ENCODE results near the gene MTUS2. TPM values are rescaled to one million over a fixed set of nuclear protein-coding genes. Genes with fewer than 3 reads are reported as not detected.

The MTUS2 gene
- total and polyA plus RNA-seq, 2 experiments from 2014 or later = 0.27 to 0.38 TPM

DNA sequence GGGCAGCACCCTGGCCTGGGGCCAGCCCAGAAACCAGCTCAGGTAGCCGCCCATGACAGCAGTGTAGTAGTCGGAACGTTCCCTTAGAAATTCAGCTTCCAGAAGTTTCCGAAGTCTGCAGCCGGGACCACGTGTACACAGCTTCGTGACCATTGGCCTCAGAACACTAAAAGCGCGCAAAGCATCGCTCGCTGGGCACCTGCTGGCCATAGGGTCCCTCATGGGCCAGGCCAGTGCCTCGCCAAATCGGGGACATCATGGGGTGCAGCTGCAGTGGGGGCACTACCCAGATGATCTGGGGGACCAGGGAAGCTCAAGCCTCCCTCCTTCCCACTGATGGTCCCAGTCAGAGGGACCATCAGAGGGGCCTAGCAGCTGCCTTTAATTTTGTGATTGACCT lies 384.5 kb downstream of the MTUS2 start (continued):
- TF ChIP-seq, protein P1, sequence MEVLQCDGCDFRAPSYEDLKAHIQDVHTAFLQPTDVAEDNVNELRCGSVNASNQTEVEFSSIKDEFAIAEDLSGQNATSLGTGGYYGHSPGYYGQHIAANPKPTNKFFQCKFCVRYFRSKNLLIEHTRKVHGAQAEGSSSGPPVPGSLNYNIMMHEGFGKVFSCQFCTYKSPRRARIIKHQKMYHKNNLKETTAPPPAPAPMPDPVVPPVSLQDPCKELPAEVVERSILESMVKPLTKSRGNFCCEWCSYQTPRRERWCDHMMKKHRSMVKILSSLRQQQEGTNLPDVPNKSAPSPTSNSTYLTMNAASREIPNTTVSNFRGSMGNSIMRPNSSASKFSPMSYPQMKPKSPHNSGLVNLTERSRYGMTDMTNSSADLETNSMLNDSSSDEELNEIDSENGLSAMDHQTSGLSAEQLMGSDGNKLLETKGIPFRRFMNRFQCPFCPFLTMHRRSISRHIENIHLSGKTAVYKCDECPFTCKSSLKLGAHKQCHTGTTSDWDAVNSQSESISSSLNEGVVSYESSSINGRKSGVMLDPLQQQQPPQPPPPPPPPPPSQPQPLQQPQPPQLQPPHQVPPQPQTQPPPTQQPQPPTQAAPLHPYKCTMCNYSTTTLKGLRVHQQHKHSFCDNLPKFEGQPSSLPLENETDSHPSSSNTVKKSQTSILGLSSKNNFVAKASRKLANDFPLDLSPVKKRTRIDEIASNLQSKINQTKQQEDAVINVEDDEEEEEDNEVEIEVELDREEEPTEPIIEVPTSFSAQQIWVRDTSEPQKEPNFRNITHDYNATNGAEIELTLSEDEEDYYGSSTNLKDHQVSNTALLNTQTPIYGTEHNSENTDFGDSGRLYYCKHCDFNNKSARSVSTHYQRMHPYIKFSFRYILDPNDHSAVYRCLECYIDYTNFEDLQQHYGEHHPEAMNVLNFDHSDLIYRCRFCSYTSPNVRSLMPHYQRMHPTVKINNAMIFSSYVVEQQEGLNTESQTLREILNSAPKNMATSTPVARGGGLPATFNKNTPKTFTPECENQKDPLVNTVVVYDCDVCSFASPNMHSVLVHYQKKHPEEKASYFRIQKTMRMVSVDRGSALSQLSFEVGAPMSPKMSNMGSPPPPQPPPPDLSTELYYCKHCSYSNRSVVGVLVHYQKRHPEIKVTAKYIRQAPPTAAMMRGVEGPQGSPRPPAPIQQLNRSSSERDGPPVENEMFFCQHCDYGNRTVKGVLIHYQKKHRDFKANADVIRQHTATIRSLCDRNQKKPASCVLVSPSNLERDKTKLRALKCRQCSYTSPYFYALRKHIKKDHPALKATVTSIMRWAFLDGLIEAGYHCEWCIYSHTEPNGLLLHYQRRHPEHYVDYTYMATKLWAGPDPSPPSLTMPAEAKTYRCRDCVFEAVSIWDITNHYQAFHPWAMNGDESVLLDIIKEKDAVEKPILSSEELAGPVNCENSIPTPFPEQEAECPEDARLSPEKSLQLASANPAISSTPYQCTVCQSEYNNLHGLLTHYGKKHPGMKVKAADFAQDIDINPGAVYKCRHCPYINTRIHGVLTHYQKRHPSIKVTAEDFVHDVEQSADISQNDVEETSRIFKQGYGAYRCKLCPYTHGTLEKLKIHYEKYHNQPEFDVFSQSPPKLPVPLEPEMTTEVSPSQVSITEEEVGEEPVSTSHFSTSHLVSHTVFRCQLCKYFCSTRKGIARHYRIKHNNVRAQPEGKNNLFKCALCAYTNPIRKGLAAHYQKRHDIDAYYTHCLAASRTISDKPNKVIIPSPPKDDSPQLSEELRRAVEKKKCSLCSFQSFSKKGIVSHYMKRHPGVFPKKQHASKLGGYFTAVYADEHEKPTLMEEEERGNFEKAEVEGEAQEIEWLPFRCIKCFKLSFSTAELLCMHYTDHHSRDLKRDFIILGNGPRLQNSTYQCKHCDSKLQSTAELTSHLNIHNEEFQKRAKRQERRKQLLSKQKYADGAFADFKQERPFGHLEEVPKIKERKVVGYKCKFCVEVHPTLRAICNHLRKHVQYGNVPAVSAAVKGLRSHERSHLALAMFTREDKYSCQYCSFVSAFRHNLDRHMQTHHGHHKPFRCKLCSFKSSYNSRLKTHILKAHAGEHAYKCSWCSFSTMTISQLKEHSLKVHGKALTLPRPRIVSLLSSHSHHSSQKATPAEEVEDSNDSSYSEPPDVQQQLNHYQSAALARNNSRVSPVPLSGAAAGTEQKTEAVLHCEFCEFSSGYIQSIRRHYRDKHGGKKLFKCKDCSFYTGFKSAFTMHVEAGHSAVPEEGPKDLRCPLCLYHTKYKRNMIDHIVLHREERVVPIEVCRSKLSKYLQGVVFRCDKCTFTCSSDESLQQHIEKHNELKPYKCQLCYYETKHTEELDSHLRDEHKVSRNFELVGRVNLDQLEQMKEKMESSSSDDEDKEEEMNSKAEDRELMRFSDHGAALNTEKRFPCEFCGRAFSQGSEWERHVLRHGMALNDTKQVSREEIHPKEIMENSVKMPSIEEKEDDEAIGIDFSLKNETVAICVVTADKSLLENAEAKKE (CRISPR knock-in tag; IDR thresholded peaks at IDR 0.05) = no peak
- TF ChIP-seq EZH2 (IDR thresholded peaks at IDR 0.05; ENCODE audit: low read depth, unreplicated experiment) = no peak
- TF ChIP-seq JUNB (IDR thresholded peaks at IDR 0.05; ENCODE audit: unreplicated experiment) = no peak
- TF ChIP-seq ZNF331 (CRISPR knock-in tag; IDR thresholded peaks at IDR 0.05; ENCODE audit: low read depth) = no peak

DNA sequence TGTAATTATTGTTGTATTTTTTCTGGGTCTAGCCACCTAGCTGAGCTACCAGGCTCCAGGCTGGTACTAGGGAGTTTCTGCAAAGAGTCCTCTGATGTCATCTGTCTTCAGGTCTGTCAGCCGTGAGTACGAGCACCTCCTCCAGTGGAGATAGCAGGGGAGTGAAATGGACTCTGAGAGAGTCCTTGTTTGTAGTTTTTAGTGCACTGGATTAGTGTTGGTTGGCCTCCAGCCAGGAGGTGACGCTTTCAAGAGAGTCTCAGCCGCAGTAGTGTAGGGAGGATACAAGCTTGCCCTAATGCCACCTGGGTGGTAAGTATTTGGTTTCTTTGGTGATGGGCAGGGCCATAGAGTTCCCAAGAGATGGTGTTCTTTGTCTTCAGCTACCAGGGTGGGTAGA lies 390.5 kb downstream of the MTUS2 start:
- H3K79me2 ChIP-seq (replicated peaks; ENCODE audit: insufficient read depth) = no peaks in the 10 kb centered on the region
- H3K27me3 Mint-ChIP-seq (ENCODE audit: insufficient read depth, low read depth, poor library complexity) = peaks cover 2% of the 10 kb centered on the region
- ATAC-seq (no peak), DNase-seq (ENCODE audit: low spot score) (no peak)
- H3K9me3 Mint-ChIP-seq = peaks cover 5% of the 10 kb centered on the region; the same call in 1 of the 3 replicates
- no peak overlapping the region for H3K27ac Mint-ChIP-seq
- H3K36me3 ChIP-seq (ENCODE audit: insufficient read depth) = no peaks in the 10 kb centered on the region
- no peak overlapping the region for H3K4me3 Mint-ChIP-seq
- no peaks in the 10 kb centered on the region; the same call in 2 of the 3 replicates for H3K4me1 Mint-ChIP-seq
- no peaks in the 10 kb centered on the region for H3K27me3 ChIP-seq (ENCODE audit: insufficient read depth)
- 0 out of 2 replicates have a peak, but pooled peaks cover under 1% of the 10 kb centered on the region for H3K9me2 ChIP-seq (ENCODE audit: insufficient read depth)
- no peak overlapping the region for H2AFZ ChIP-seq
- H3K27ac ChIP-seq (ENCODE audit: low read depth) = no peak overlapping the region
- no peaks in the 10 kb centered on the region for H4K20me1 ChIP-seq (replicated peaks; ENCODE audit: insufficient read depth)
- no peak overlapping the region for H3K4me2 ChIP-seq
- no peaks in the 10 kb centered on the region for H3K36me3 Mint-ChIP-seq (ENCODE audit: low read depth)
- H3K4me3 ChIP-seq = no peak overlapping the region
- no peaks in the 10 kb centered on the region for H3F3A ChIP-seq (replicated peaks; ENCODE audit: low read depth)
- no peaks in the 10 kb centered on the region for H3K4me1 ChIP-seq (ENCODE audit: insufficient read depth)
- TF ChIP-seq STAT1 (IDR thresholded peaks at IDR 0.05; ENCODE audit: unreplicated experiment) (no peak), ZNF114 (CRISPR knock-in tag; IDR thresholded peaks at IDR 0.05) (no peak), EZH2phosphoT487 (IDR thresholded peaks at IDR 0.05; ENCODE audit: unreplicated experiment) (no peak), JUNB (IDR thresholded peaks at IDR 0.05; ENCODE audit: unreplicated experiment) (no peak), NANOG (IDR thresholded peaks at IDR 0.05; ENCODE audit: borderline replicate concordance) (no peak)
- TF ChIP-seq, protein P2, sequence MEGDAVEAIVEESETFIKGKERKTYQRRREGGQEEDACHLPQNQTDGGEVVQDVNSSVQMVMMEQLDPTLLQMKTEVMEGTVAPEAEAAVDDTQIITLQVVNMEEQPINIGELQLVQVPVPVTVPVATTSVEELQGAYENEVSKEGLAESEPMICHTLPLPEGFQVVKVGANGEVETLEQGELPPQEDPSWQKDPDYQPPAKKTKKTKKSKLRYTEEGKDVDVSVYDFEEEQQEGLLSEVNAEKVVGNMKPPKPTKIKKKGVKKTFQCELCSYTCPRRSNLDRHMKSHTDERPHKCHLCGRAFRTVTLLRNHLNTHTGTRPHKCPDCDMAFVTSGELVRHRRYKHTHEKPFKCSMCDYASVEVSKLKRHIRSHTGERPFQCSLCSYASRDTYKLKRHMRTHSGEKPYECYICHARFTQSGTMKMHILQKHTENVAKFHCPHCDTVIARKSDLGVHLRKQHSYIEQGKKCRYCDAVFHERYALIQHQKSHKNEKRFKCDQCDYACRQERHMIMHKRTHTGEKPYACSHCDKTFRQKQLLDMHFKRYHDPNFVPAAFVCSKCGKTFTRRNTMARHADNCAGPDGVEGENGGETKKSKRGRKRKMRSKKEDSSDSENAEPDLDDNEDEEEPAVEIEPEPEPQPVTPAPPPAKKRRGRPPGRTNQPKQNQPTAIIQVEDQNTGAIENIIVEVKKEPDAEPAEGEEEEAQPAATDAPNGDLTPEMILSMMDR (conservative IDR thresholded peaks at IDR 0.05; ENCODE audit: low read depth in 2 of 2) = no peak
